Astrocyte of the spinal cord (primary cell): ENCODE results near the gene BCKDK.

Experiments
- DNase-seq: peaks from one replicate; pipeline ENCODE4 v3.0.0; 2011; ENCODE audit warnings: low read depth, low spot score
- H3K4me3 ChIP-seq: 2 replicates; pipeline ENCODE4 v1.5.1; 2011; ENCODE audit warnings: low read depth, mild to moderate bottlenecking, low read length, moderate library complexity
- in situ Hi-C: cut with HindIII; loops from 2 replicates; pipeline ENCODE4 v1.10.0; 2017; ENCODE audit warnings: low sequenced_read_pairs
- TF ChIP-seq, protein P1 (sequence below): IDR thresholded peaks from 2 replicates; pipeline ENCODE4 v1.5.1; 2012; ENCODE audit warnings: low read depth, mild to moderate bottlenecking, low read length, inconsistent platforms

The BCKDK gene

DNA sequence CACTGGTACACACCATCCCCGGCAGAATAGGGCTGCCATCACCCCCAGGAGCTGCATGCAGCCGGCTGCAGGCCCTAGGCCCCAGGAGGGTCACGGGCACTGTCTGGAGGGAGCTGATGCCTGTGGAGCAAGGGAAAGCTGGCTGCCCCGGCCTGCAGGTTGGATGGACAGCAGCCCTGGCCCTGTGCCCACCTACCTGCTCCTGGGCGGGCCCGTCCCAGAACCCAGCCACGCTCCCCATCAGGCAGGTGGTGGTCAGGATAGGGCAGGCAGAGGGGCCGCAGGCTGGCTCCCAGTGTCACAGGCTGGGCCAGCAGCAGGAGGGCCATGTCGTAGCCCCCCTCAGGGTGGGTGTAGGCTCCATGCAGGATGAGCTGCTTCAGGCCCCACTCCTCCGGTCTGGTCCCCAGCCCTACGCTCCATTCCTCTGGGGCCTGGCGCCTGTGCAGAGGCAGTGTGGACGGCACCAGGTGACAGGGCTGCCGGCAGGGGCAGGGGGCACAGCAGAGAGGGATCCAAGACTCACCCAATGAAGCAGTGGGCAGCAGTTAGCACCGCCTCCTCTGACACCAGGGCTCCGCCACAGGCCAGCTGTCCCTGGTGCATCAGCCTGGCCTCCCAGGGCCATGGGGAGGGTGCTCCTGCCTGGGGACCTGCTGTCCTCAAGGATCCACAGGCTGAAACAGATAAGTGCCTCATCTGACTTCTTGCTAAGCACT lies 23.4 kb upstream of the BCKDK start:
- H3K4me3 ChIP-seq, result no peak overlapping the region
- in situ Hi-C loops, result no loop called here
- TF ChIP-seq, protein P1, sequence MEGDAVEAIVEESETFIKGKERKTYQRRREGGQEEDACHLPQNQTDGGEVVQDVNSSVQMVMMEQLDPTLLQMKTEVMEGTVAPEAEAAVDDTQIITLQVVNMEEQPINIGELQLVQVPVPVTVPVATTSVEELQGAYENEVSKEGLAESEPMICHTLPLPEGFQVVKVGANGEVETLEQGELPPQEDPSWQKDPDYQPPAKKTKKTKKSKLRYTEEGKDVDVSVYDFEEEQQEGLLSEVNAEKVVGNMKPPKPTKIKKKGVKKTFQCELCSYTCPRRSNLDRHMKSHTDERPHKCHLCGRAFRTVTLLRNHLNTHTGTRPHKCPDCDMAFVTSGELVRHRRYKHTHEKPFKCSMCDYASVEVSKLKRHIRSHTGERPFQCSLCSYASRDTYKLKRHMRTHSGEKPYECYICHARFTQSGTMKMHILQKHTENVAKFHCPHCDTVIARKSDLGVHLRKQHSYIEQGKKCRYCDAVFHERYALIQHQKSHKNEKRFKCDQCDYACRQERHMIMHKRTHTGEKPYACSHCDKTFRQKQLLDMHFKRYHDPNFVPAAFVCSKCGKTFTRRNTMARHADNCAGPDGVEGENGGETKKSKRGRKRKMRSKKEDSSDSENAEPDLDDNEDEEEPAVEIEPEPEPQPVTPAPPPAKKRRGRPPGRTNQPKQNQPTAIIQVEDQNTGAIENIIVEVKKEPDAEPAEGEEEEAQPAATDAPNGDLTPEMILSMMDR, result no peak
- DNase-seq, result no peak

GRCh38 chr16:31085411-31085810 lies 22.8 kb upstream of the BCKDK start:
- DNase-seq, result no peak
- in situ Hi-C loops, result no loop called here
- TF ChIP-seq, protein P1, result no peak
- H3K4me3 ChIP-seq, result no peak overlapping the region

- H3K4me3 ChIP-seq, result no peak overlapping the region
- in situ Hi-C loops, result no loop called here
- TF ChIP-seq, protein P1, result no peak
- no peak for DNase-seq
Measured at GRCh38 chr16:31085873-31086628, 22.1 kb upstream of the BCKDK start.

DNA sequence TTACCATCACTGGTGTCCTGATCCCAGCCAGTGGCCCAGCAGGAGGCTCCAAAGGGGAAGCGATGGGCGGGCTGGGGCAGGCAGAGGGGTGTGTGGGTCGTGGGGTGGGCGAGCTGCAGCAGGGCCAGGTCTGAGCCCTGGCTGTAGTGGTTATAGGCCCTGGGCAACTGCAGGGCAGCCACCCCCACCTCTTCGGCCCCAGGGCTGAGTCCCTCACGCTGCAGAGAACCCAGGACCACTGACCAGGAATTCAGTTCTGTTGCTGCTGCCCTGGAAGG lies 21.6 kb upstream of the BCKDK start:
- in situ Hi-C loops, result no loop called here
- TF ChIP-seq, protein P1, result no peak
- no peak for DNase-seq
- H3K4me3 ChIP-seq, result no peak overlapping the region

GRCh38 chr16:31087481-31087880 lies 20.7 kb upstream of the BCKDK start:
- TF ChIP-seq, protein P1, result no peak
- DNase-seq, result no peak
- in situ Hi-C loops, result no loop called here
- H3K4me3 ChIP-seq, result no peak overlapping the region

- no peak overlapping the region for H3K4me3 ChIP-seq
- in situ Hi-C loops, result no loop called here
Measured at GRCh38 chr16:31087971-31088370, 20.2 kb upstream of the BCKDK start.

More at GRCh38 chr16:31087971-31088370, 20.2 kb upstream of the BCKDK start:
- no peak for DNase-seq
- TF ChIP-seq, protein P1, result no peak
